HepG2 (cell line): ENCODE results near the gene FAM89B. TPM values are rescaled to one million over a fixed set of nuclear protein-coding genes. Genes with fewer than 3 reads are reported as not detected.

Experiments used
- BCL3 ChIP-seq: sonication (generic); formaldehyde crosslinking; IDR thresholded peaks from 2 replicates; pipeline ENCODE4 v1.5.1; 2020; ENCODE audit warnings: mild to moderate bottlenecking, missing genetic modification reagents, moderate library complexity
- GABPB1 ChIP-seq: IDR thresholded peaks from 2 replicates; pipeline ENCODE4 v1.6.1; 2016; ENCODE audit warnings: mild to moderate bottlenecking, missing genetic modification reagents, moderate library complexity, missing compliant biosample characterization
- HINFP ChIP-seq: sonication (generic); formaldehyde crosslinking; IDR thresholded peaks from 2 replicates; pipeline ENCODE4 v1.4.0; 2020; ENCODE audit warnings: low read depth, mild to moderate bottlenecking, missing genetic modification reagents
- NRL ChIP-seq: sonication (generic); formaldehyde crosslinking; IDR thresholded peaks from 2 replicates; pipeline ENCODE4 v1.5.0; 2020; ENCODE audit warnings: missing genetic modification reagents, mild to moderate bottlenecking, moderate library complexity, borderline replicate concordance
- POLR2G ChIP-seq: fragments of 200-400 bp; formaldehyde crosslinking; IDR thresholded peaks from 2 replicates; pipeline ENCODE4 v1.6.1; 2018; ENCODE audit warnings: mild to moderate bottlenecking, low read depth, low read length, moderate library complexity
- SALL1 ChIP-seq: sonication (generic); formaldehyde crosslinking; IDR thresholded peaks from 2 replicates; pipeline ENCODE4 v1.8.0; 2022; ENCODE audit warnings: mild to moderate bottlenecking, missing genetic modification reagents
- STAG1 ChIP-seq: sonication (generic); formaldehyde crosslinking; IDR thresholded peaks from 2 replicates; pipeline ENCODE4 v1.4.0; 2020; ENCODE audit warnings: missing genetic modification reagents
- STAT5B ChIP-seq: sonication (generic); formaldehyde crosslinking; IDR thresholded peaks from 2 replicates; pipeline ENCODE4 v1.4.0; 2020; ENCODE audit warnings: missing genetic modification reagents
- ZFP36 ChIP-seq: fragments of 150-350 bp; IDR thresholded peaks from 2 replicates; pipeline ENCODE4 v1.6.1; 2018; ENCODE audit warnings: borderline replicate concordance, low read length, low read depth; ENCODE audit not compliant: partially characterized antibody
- ZFX ChIP-seq: sonication (generic); formaldehyde crosslinking; IDR thresholded peaks from 2 replicates; pipeline ENCODE4 v1.4.0; 2020; ENCODE audit warnings: mild to moderate bottlenecking, low read depth, missing genetic modification reagents, moderate library complexity
- ZNF225 ChIP-seq: sonication (generic); formaldehyde crosslinking; IDR thresholded peaks from 2 replicates; pipeline ENCODE4 v1.4.0; 2020; ENCODE audit warnings: mild to moderate bottlenecking, missing genetic modification reagents
- ZNF33A ChIP-seq: sonication (generic); formaldehyde crosslinking; IDR thresholded peaks from 2 replicates; pipeline ENCODE4 v1.5.1; 2020; ENCODE audit warnings: missing genetic modification reagents, mild to moderate bottlenecking, moderate library complexity, borderline replicate concordance
- ZNF607 ChIP-seq: sonication (generic); formaldehyde crosslinking; IDR thresholded peaks from 2 replicates; pipeline ENCODE4 v1.5.1; 2020; ENCODE audit warnings: missing genetic modification reagents, mild to moderate bottlenecking, borderline replicate concordance
- ZNF616 ChIP-seq: sonication (generic); formaldehyde crosslinking; IDR thresholded peaks from 2 replicates; pipeline ENCODE4 v1.5.0; 2020; ENCODE audit warnings: low read depth, mild to moderate bottlenecking, missing genetic modification reagents
- ZNF687 ChIP-seq: sonication (generic); formaldehyde crosslinking; IDR thresholded peaks from 2 replicates; pipeline ENCODE4 v1.5.1; 2020; ENCODE audit warnings: mild to moderate bottlenecking, missing genetic modification reagents, moderate library complexity
- ZSCAN20 ChIP-seq: sonication (generic); formaldehyde crosslinking; IDR thresholded peaks from 2 replicates; pipeline ENCODE4 v1.4.0; 2020; ENCODE audit warnings: missing genetic modification reagents, mild to moderate bottlenecking, borderline replicate concordance
- polyA plus RNA-seq, 8 experiments: library from polyadenylated mRNA; depleted of rRNA in 3 of 8; stranded (reverse) in 7 of 8; unstranded in 1 of 8; fragments of >200 nt; fragmentation: Illumina TruSeq in 4 of 8; extraction: Trizol in 4 of 8; gene quantifications; 2 replicates each; pipeline versions ENCODE4 v1.2.1 to v1.2.3, GENCODE V29; 2011 to 2016; ENCODE audit warnings: low read depth in 4 of 8, missing spikeins in 1 of 8, mixed read lengths in 1 of 8; ENCODE audit not compliant: insufficient read depth in 1 of 8
- total RNA-seq, 5 experiments: library from RNA; depleted of rRNA; stranded (reverse); fragments of >200 nt; fragmentation: Illumina TruSeq; extraction: Trizol; gene quantifications; 2 replicates each; pipeline ENCODE4 v1.2.3, GENCODE V29; 2016; ENCODE audit warnings: low read depth in 1 of 5
- TF ChIP-seq, protein P1 (sequence below): sonication (generic); formaldehyde crosslinking; IDR thresholded peaks from 2 replicates; pipeline ENCODE4 v1.4.0; 2020; ENCODE audit warnings: mild to moderate bottlenecking, missing genetic modification reagents
- TF ChIP-seq, protein P2 (sequence below): sonication (generic); formaldehyde crosslinking; IDR thresholded peaks from 2 replicates; pipeline ENCODE4 v1.8.0; 2022; ENCODE audit warnings: mild to moderate bottlenecking, missing genetic modification reagents, moderate library complexity

The FAM89B gene
- total and polyA plus RNA-seq, 2 of the 13 experiments (the other 11 are each of a cell fraction or from before 2014, with no cell fraction given): 5.7 to 8.0 TPM

- TF ChIP-seq, protein P1, sequence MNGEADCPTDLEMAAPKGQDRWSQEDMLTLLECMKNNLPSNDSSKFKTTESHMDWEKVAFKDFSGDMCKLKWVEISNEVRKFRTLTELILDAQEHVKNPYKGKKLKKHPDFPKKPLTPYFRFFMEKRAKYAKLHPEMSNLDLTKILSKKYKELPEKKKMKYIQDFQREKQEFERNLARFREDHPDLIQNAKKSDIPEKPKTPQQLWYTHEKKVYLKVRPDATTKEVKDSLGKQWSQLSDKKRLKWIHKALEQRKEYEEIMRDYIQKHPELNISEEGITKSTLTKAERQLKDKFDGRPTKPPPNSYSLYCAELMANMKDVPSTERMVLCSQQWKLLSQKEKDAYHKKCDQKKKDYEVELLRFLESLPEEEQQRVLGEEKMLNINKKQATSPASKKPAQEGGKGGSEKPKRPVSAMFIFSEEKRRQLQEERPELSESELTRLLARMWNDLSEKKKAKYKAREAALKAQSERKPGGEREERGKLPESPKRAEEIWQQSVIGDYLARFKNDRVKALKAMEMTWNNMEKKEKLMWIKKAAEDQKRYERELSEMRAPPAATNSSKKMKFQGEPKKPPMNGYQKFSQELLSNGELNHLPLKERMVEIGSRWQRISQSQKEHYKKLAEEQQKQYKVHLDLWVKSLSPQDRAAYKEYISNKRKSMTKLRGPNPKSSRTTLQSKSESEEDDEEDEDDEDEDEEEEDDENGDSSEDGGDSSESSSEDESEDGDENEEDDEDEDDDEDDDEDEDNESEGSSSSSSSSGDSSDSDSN (CRISPR knock-in tag): 0 out of 2 replicates have a peak, but pooled peaks have one; percentile 20
- TF ChIP-seq ZSCAN20 (CRISPR knock-in tag) (no peak), SALL1 (peak; percentile 47; the same call in 1 of the 2 replicates), ZFX (CRISPR knock-in tag) (no peak), ZNF687 (CRISPR knock-in tag) (peak; percentile 63), NRL (CRISPR knock-in tag) (no peak), ZNF33A (CRISPR knock-in tag) (no peak), STAG1 (CRISPR knock-in tag) (peak; percentile 87), ZNF607 (CRISPR knock-in tag) (no peak), HINFP (CRISPR knock-in tag) (no peak), ZNF616 (CRISPR knock-in tag) (no peak), ZNF225 (CRISPR knock-in tag) (0 out of 2 replicates have a peak, but pooled peaks have one; percentile 39), STAT5B (CRISPR knock-in tag) (no peak), POLR2G (peak; percentile 27; the same call in 1 of the 2 replicates), GABPB1 (peak; percentile 35; the same call in 1 of the 2 replicates), ZFP36 (no peak), BCL3 (CRISPR knock-in tag) (no peak)
- TF ChIP-seq, protein P2, sequence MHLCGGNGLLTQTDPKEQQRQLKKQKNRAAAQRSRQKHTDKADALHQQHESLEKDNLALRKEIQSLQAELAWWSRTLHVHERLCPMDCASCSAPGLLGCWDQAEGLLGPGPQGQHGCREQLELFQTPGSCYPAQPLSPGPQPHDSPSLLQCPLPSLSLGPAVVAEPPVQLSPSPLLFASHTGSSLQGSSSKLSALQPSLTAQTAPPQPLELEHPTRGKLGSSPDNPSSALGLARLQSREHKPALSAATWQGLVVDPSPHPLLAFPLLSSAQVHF (CRISPR knock-in tag): no peak
Measured at GRCh38 chr11:65540290-65541092, 31.8 kb upstream of the FAM89B start (continued).
